K562 (cell line): ENCODE data around the gene ETV3L. TPM values are rescaled to one million over a fixed set of nuclear protein-coding genes. Genes with fewer than 3 reads are reported as not detected.

Experiments
- ATAC-seq: fragments of 200-7000 bp; cut with Tn5 transposase; 3 replicates; pipeline ENCODE4 v1.9.1; 2020; ENCODE audit warnings: moderate library complexity
- BruUV-seq: library from RNA; stranded (reverse); fragments of 400-500 nt; replicated peaks from 2 replicates; lab custom pipeline; 2021; lab: Mats Ljungman, UMichigan
- CTCF ChIA-PET: fragments of 300-600 bp; formaldehyde crosslinking; extraction: SDS; loops from one replicate; lab custom pipeline; 2021; ENCODE audit warnings: low intra/inter-chr PET ratio; lab: Yijun Ruan, JAX
- POLR2A ChIA-PET: fragments of 300-600, 350-650 bp; sonication (Branson Sonifier 250); formaldehyde crosslinking; extraction: SDS; loops from one replicate; lab custom pipeline; 2021; ENCODE audit warnings: antibody characterized with exemption, inconsistent platforms; lab: Yijun Ruan, JAX
- DNase-seq, 4 experiments: peaks; one replicate each; pipeline versions ENCODE4 v3.0.0 to v3.0.0-alpha.2; 2011 to 2018; ENCODE audit warnings: low spot score in 3 of 4, mixed read lengths in 3 of 4; ENCODE audit errors: extremely low read depth in 1 of 4
- FAIRE-seq: peaks from 2 replicates; lab custom pipeline; 2011; peaks lifted over from hg19 to GRCh38; lab: Jason Lieb, UNC
- H2AFZ ChIP-seq: 2 replicates; pipeline ENCODE4 v1.6.0; 2011; ENCODE audit warnings: low read depth, low read length, control low read depth, inconsistent platforms
- H3K27ac ChIP-seq: fragments of 200-600 bp; 3 replicates; pipeline ENCODE4 v1.8.0; 2011; ENCODE audit warnings: low read depth, mild to moderate bottlenecking, control low read depth, inconsistent platforms, low read length, moderate library complexity, mixed read lengths; ENCODE audit errors: extremely low read depth
- H3K27me3 ChIP-seq, 2 experiments: fragments of 300-600 bp in 1 of 2; 2 replicates in 1 of 2; 3 replicates in 1 of 2; pipeline versions ENCODE4 v1.6.0 to v1.8.0; 2011; ENCODE audit warnings: inconsistent platforms in 2 of 2, low read length in 2 of 2, mild to moderate bottlenecking in 1 of 2, mixed read lengths in 1 of 2, moderate library complexity in 1 of 2; ENCODE audit not compliant: control insufficient read depth in 2 of 2, insufficient read depth in 2 of 2
- H3K36me3 ChIP-seq: fragments of 300-600 bp; 3 replicates; pipeline ENCODE4 v1.8.0; 2011; ENCODE audit warnings: mild to moderate bottlenecking, low read length, inconsistent platforms; ENCODE audit not compliant: control insufficient read depth, insufficient read depth
- H3K4me1 ChIP-seq, 2 experiments: fragments of 200-600 bp in 1 of 2; replicated peaks in 1 of 2; 2 replicates in 1 of 2; 3 replicates in 1 of 2; pipeline versions ENCODE4 v1.5.1 to v1.8.0; 2011; ENCODE audit warnings: inconsistent platforms in 2 of 2, low read length in 2 of 2, mild to moderate bottlenecking in 1 of 2, mixed read lengths in 1 of 2, moderate library complexity in 1 of 2; ENCODE audit not compliant: control insufficient read depth in 2 of 2, insufficient read depth in 2 of 2
- H3K4me2 ChIP-seq: 2 replicates; pipeline ENCODE4 v1.6.1; 2011; ENCODE audit warnings: low read length, control low read depth, inconsistent platforms, mixed read lengths; ENCODE audit not compliant: insufficient read depth
- H3K4me3 ChIP-seq: fragments of 200-600 bp; sonication (generic), shearing (Covaris generic); 2 replicates; pipeline ENCODE4 v1.5.1; 2016; ENCODE audit warnings: control low read depth, inconsistent platforms
- H3K79me2 ChIP-seq: fragments of 200-600 bp; 3 replicates; pipeline ENCODE4 v1.8.0; 2011; ENCODE audit warnings: low read length, inconsistent platforms; ENCODE audit not compliant: control insufficient read depth, insufficient read depth
- H3K9ac ChIP-seq, 2 experiments: 2 replicates each; pipeline versions ENCODE4 v1.6.0 to v1.6.1; 2011; ENCODE audit warnings: low read depth in 2 of 2, low read length in 2 of 2, control low read depth in 1 of 2, inconsistent platforms in 1 of 2, mild to moderate bottlenecking in 1 of 2, mixed read lengths in 1 of 2; ENCODE audit not compliant: insufficient read depth in 1 of 2
- H3K9me1 ChIP-seq: one replicate; pipeline ENCODE4 v1.6.0; 2011; ENCODE audit warnings: inconsistent platforms, mild to moderate bottlenecking, low read length, moderate library complexity; ENCODE audit not compliant: control insufficient read depth, insufficient read depth
- H3K9me3 ChIP-seq: replicated peaks from 2 replicates; pipeline ENCODE4 v1.5.1; 2011; ENCODE audit warnings: low read depth, low read length, inconsistent platforms; ENCODE audit not compliant: control insufficient read depth, insufficient read depth
- H4K20me1 ChIP-seq: replicated peaks from 2 replicates; pipeline ENCODE4 v1.6.1; 2011; ENCODE audit warnings: low read length, inconsistent platforms, mixed read lengths; ENCODE audit not compliant: control insufficient read depth, insufficient read depth
- BRCA1 ChIP-seq, 2 experiments: fragments of 450-650 bp in 1 of 2; sonication (generic) in 1 of 2; formaldehyde crosslinking in 1 of 2; IDR thresholded peaks; 2 replicates each; pipeline versions ENCODE4 v1.5.0 to v1.6.1; 2017 to 2020; ENCODE audit warnings: mild to moderate bottlenecking in 1 of 2, missing genetic modification reagents in 1 of 2
- E2F8 ChIP-seq: fragments of 450-650 bp; IDR thresholded peaks from 2 replicates; pipeline ENCODE4 v1.7.1; 2018; ENCODE audit warnings: mild to moderate bottlenecking, low read depth; ENCODE audit not compliant: partially characterized antibody
- HCFC1 ChIP-seq: IDR thresholded peaks from 2 replicates; pipeline ENCODE4 v1.6.1; 2012; ENCODE audit warnings: low read depth, low read length, improper control_type of control experiment
- NR3C1 ChIP-seq: sonication (generic); formaldehyde crosslinking; IDR thresholded peaks from 2 replicates; pipeline ENCODE4 v1.8.1; 2022; ENCODE audit warnings: missing genetic modification reagents
- POLR2B ChIP-seq: fragments of 450-650 bp; IDR thresholded peaks from 2 replicates; pipeline ENCODE4 v1.6.1; 2018; ENCODE audit warnings: low read depth; ENCODE audit not compliant: partially characterized antibody
- PTBP1 ChIP-seq: fragments of 200-400 bp; formaldehyde crosslinking; IDR thresholded peaks from 2 replicates; pipeline ENCODE4 v1.6.1; 2017; ENCODE audit warnings: low read depth, low read length
- RBM25 ChIP-seq: fragments of 200-400 bp; formaldehyde crosslinking; IDR thresholded peaks from 2 replicates; pipeline ENCODE4 v1.6.1; 2018; ENCODE audit warnings: low read length, low read depth, moderate library complexity; ENCODE audit not compliant: severe bottlenecking
- RBM39 ChIP-seq: fragments of 200-400 bp; formaldehyde crosslinking; optimal IDR thresholded peaks from 2 replicates; pipeline ENCODE3; 2018; ENCODE audit warnings: low read depth, low read length
- SNIP1 ChIP-seq: fragments of 450-650 bp; IDR thresholded peaks from 2 replicates; pipeline ENCODE4 v1.7.1; 2017; ENCODE audit warnings: low read depth, mild to moderate bottlenecking
- SREBF2 ChIP-seq: sonication (generic); formaldehyde crosslinking; IDR thresholded peaks from 2 replicates; pipeline ENCODE4 v1.4.0; 2020; ENCODE audit warnings: mild to moderate bottlenecking, missing genetic modification reagents
- TBL1XR1 ChIP-seq, 2 experiments: IDR thresholded peaks; 2 replicates each; pipeline ENCODE4 v1.6.1; 2012; ENCODE audit warnings: improper control_type of control experiment in 2 of 2, low read length in 2 of 2, mild to moderate bottlenecking in 1 of 2
- TBP ChIP-seq: optimal IDR thresholded peaks from 2 replicates; pipeline ENCODE3; 2011; ENCODE audit warnings: low read depth, low read length, improper control_type of control experiment
- TSC22D4 ChIP-seq: fragments of 450-650 bp; IDR thresholded peaks from 2 replicates; pipeline ENCODE4 v1.6.1; 2016; ENCODE audit warnings: missing genetic modification characterization, missing biosample characterization, control low read depth
- U2AF1 ChIP-seq: fragments of 200-400 bp; formaldehyde crosslinking; optimal IDR thresholded peaks from 2 replicates; pipeline ENCODE3; 2017; ENCODE audit warnings: mild to moderate bottlenecking, low read depth, low read length, moderate library complexity
- ZNF408 ChIP-seq: fragments of 250-450 bp; sonication (Bioruptor Pico); IDR thresholded peaks from 2 replicates; pipeline ENCODE4 v1.4.0; 2020; ENCODE audit warnings: low read depth, mild to moderate bottlenecking, moderate library complexity
- ZNF444 ChIP-seq: fragments of 250-450 bp; sonication (Bioruptor Pico); IDR thresholded peaks from 2 replicates; pipeline ENCODE4 v1.4.0; 2020; ENCODE audit warnings: mild to moderate bottlenecking, moderate library complexity
- ZNF589 ChIP-seq: fragments of 200-800 bp; sonication (Bioruptor generic); IDR thresholded peaks from 2 replicates; pipeline ENCODE4 v1.6.1; 2016; ENCODE audit warnings: low read depth, missing genetic modification characterization, missing compliant biosample characterization
- ZNF696 ChIP-seq: fragments of 250-450 bp; sonication (Bioruptor Pico); conservative IDR thresholded peaks from 2 replicates; pipeline ENCODE4 v1.4.0; 2020; ENCODE audit warnings: mild to moderate bottlenecking, moderate library complexity
- WGBS: fragments of 100-300 bp; shearing (Covaris generic); methylation state at CpG from one replicate; pipeline ENCODE4 v1.1.6; 2016; ENCODE audit warnings: low coverage, mixed read lengths; ENCODE audit not compliant: insufficient coverage; ENCODE audit errors: missing lambda C conversion rate; 5-methylcytosine and 5-hydroxymethylcytosine counted together
- in situ Hi-C: fragments of 300-500 bp; cut with MboI; formaldehyde crosslinking; loops from 4 replicates; pipeline ENCODE4 v1.15.0; 2018; ENCODE audit warnings: inconsistent platforms, mixed read lengths
- intact Hi-C: fragments of 100-400 bp; cut with micrococcal nuclease; formaldehyde crosslinking; loops from 2 replicates; pipeline ENCODE4 v1.14.2; 2022
- polyA plus RNA-seq, 8 experiments: library from polyadenylated mRNA; depleted of rRNA in 4 of 8; stranded (reverse) in 5 of 8; unstranded in 3 of 8; fragments of >200 nt; fragmentation: Nextera tagmentation in 2 of 8; fragmentation: Illumina TruSeq in 1 of 8; extraction: Ambion mirVana in 2 of 8; extraction: Trizol in 1 of 8; gene quantifications; 2 replicates each; pipeline versions ENCODE4 v1.2.1 to v1.2.3, GENCODE V29; 2011 to 2014; ENCODE audit warnings: inconsistent platforms in 1 of 8, missing spikeins in 1 of 8
- total RNA-seq, 7 experiments: library from RNA; depleted of rRNA in 6 of 7; stranded (reverse); fragments of >200 nt in 6 of 7; fragmentation: Illumina TruSeq in 2 of 7; extraction: Trizol in 2 of 7; gene quantifications; 2 replicates each; pipeline versions ENCODE4 v1.2.1 to v1.2.3, GENCODE V29; 2011 to 2021; ENCODE audit warnings: low replicate concordance in 1 of 7

ETV3L gene
- total and polyA plus RNA-seq, 9 of the 15 experiments (the other 6 are each of a cell fraction or from before 2014, with no cell fraction given): not detected

DNA sequence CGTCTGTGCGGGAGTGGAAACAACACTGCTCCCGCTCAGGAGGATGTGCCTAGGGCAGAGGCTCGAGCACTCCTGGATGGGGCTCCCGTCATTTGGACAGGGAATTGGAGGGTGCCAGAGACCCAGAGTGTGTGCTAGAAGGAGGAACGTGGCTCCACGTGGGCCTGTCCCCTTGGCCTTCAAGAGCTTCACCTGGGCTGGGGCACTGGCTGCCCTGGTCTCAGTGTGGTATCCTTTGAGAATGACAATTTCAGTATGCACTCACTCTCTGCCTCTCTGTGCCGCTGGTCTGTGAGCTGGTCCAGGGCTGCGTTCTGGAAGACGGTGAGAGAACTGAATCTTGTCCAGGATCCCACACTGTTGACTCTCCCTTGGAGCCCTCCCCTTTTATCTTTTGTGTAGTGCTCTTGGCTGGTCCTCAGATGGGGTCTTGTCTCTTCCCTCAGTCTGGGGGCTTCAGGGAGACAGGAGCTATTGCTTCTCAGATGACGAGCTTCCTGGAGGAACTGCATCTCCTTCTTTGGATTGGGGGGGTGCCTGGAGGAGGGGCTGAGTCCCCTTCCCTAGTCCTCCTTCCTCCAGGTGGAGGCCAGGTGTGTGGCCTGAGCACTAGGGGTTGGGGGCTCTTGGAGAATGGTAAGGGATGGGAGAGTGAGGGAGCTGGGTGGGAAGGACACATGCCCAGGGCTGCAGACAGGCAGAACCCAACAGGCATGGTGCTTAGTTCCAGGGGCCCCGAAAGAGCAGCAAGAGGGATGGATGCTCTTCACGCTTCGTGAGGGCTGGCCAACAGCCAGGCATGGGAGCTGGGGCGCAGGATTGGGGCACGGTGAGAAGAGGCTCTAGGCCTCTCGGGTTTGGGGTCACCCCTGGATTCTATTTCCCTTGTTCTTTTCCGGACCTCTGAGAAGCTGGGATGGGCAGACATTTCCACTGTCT lies 14.8 kb upstream of the ETV3L start (continued):
- TF ChIP-seq SNIP1: no peak
- TF ChIP-seq NR3C1 (CRISPR knock-in tag): no peak
- TF ChIP-seq SREBF2 (CRISPR knock-in tag): no peak
- TF ChIP-seq U2AF1: no peak
- TF ChIP-seq ZNF589 (CRISPR knock-in tag): no peak

DNA sequence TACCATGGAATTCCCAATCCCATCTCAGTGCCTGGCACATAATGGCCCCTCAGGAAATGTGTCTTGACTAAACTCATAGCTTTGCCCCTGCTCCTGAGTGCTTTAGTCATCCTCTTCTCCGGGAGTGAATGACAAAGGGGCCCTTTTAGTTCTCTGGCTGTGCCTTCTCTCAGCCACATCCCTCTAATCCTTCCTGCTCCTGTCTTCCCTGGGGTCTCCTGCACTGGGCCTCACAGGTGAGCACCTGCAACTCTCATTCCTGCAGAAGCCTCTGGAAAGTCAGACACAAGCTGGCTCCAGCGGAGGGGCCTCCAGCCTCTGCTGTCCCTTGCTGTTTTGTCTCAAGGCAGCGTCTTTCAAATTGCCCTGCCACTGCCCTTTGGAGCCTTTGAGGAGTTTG lies 14.0 kb upstream of the ETV3L start:
- Histone ChIP-seq H3K79me2 (no peaks in the 10 kb centered on the region), H3K4me1 (peaks cover 0 to 9% of the 10 kb centered on the region in 2 experiments; a peak in 3 of 5 replicates), H3K9ac (no peak overlapping the region), H3K27ac (no peak overlapping the region), H3K4me3 (no peak overlapping the region), H3K9me1 (no peaks in the 10 kb centered on the region), H4K20me1 (0 out of 2 replicates have a peak, but pooled peaks cover 4% of the 10 kb centered on the region), H2AFZ (no peak overlapping the region), H3K9me3 (no peaks in the 10 kb centered on the region), H3K4me2 (no peak overlapping the region), H3K27me3 (peaks cover 56 to 66% of the 10 kb centered on the region in 2 experiments), H3K36me3 (no peaks in the 10 kb centered on the region)
- in situ Hi-C loops: no loop called here
- no peak for FAIRE-seq
- no TSS peak for BruUV-seq
- ChIA-PET CTCF (no interaction called here), POLR2A (interaction anchor here (2.2 kb wide), 1 partner anchor 21 kb away, joined by 6 read pairs; no protein-coding TSS in a partner anchor)
- WGBS: 4% methylated on average over 3 of the region's 3 CpGs
- ATAC-seq: no peak
- no peak for DNase-seq
- intact Hi-C loops: no loop called here
- TF ChIP-seq ZNF696 (CRISPR knock-in tag): no peak
- TF ChIP-seq RBM25: no peak
- no peak for TF ChIP-seq TBL1XR1 (IDR thresholded peaks at IDR 0.05; ENCODE audit: low read length in 2 of 2)
- no peak for TF ChIP-seq E2F8
- TF ChIP-seq HCFC1: no peak
- no peak for TF ChIP-seq PTBP1
- no peak for TF ChIP-seq RBM39
- TF ChIP-seq TBP: no peak
- TF ChIP-seq ZNF444 (CRISPR knock-in tag): no peak
- no peak for TF ChIP-seq ZNF408 (CRISPR knock-in tag)
- no peak for TF ChIP-seq POLR2B
- TF ChIP-seq BRCA1 (IDR thresholded peaks at IDR 0.05): no peak
- TF ChIP-seq BRCA1 (CRISPR knock-in tag; IDR thresholded peaks at IDR 0.05): no peak
- TF ChIP-seq TSC22D4 (tag): no peak
